Umbilical cord (tissue), 2 donors: Measurements from ENCODE around the gene NDOR1. TPM values are rescaled to one million over a fixed set of nuclear protein-coding genes. Genes with fewer than 3 reads are reported as not detected.
"Not testable (repeated sequence)": the region's sequence is repeated elsewhere in the genome, so short reads cannot be mapped to it uniquely, and the experiment has no call there.

ENCODE experiments used
- DNase-seq: peaks from one replicate; pipeline ENCODE4 v3.0.0-alpha.2; 2015; ENCODE audit warnings: low spot score
- total RNA-seq: library from RNA; depleted of rRNA; stranded (reverse); fragments of >200 nt; gene quantifications from one replicate; pipeline ENCODE4 v1.2.3, GENCODE V29; 2014; ENCODE audit warnings: low replicate concordance; ENCODE audit not compliant: insufficient read depth

NDOR1 gene
- total RNA-seq, 1 donor from 2014 or later, result 0.72 TPM

GRCh38 chr9:137262173-137262908 is 56.8 kb downstream of the NDOR1 start:
- not testable (repeated sequence) for DNase-seq

- DNase-seq, result no peak
Measured at GRCh38 chr9:137262909-137263285, 57.4 kb downstream of the NDOR1 start.

GRCh38 chr9:137263506-137263905 is 58.0 kb downstream of the NDOR1 start:
- DNase-seq, result no peak

GRCh38 chr9:137264067-137264466 is 58.6 kb downstream of the NDOR1 start:
- no peak for DNase-seq

GRCh38 chr9:137265496-137266161 is 60.1 kb downstream of the NDOR1 start:
- DNase-seq, result no peak

GRCh38 chr9:137266162-137266527 is 60.6 kb downstream of the NDOR1 start:
- DNase-seq, result no peak

Other genes starting within 250 kb of the NDOR1 start
- gene PTGDS, start 228.2 kb upstream of the NDOR1 start, total RNA-seq, result 49.6 TPM
- gene LCNL1, start 222.7 kb upstream of the NDOR1 start, total RNA-seq, result 0.72 TPM
- 10.6 TPM for gene PAXX, start 213.3 kb upstream of the NDOR1 start, total RNA-seq
- 24.3 TPM for gene CLIC3, start 209.1 kb upstream of the NDOR1 start, total RNA-seq
- gene ABCA2, start 177.5 kb upstream of the NDOR1 start, total RNA-seq, result 20.2 TPM
- 0.96 TPM for gene FUT7, start 173.6 kb upstream of the NDOR1 start, total RNA-seq
- gene NPDC1, start 159.5 kb upstream of the NDOR1 start, total RNA-seq, result 6.5 TPM
- not detected for gene ENTPD2, start 151.6 kb upstream of the NDOR1 start, total RNA-seq
- gene SAPCD2, start 135.1 kb upstream of the NDOR1 start, total RNA-seq, result 2.6 TPM
- gene UAP1L1, start 128.2 kb upstream of the NDOR1 start, total RNA-seq, result 8.2 TPM
- 41.4 TPM for gene MAN1B1, start 118.7 kb upstream of the NDOR1 start, total RNA-seq
- gene DPP7, start 91.0 kb upstream of the NDOR1 start, total RNA-seq, result 67.9 TPM
- 5.1 TPM for gene GRIN1, start 66.5 kb upstream of the NDOR1 start, total RNA-seq
- not detected for gene LRRC26, start 35.6 kb upstream of the NDOR1 start, total RNA-seq
- not detected for gene TMEM210, start 33.6 kb upstream of the NDOR1 start, total RNA-seq
- gene ANAPC2, start 17.1 kb upstream of the NDOR1 start, total RNA-seq, result 18.3 TPM
- 30.8 TPM for gene SSNA1, start 17.0 kb upstream of the NDOR1 start, total RNA-seq
- gene TPRN, start 5.0 kb upstream of the NDOR1 start, total RNA-seq, result 2.2 TPM
- gene TMEM203, start 52 bp upstream of the NDOR1 start, total RNA-seq, result 33.0 TPM
- not detected for gene RNF208, start 16.5 kb downstream of the NDOR1 start, total RNA-seq
- 0.96 TPM for gene CYSRT1, start 19.5 kb downstream of the NDOR1 start, total RNA-seq
- gene RNF224, start 21.8 kb downstream of the NDOR1 start, total RNA-seq, result not detected
- gene SLC34A3, start 25.2 kb downstream of the NDOR1 start, total RNA-seq, result not detected
- gene TUBB4B, start 35.6 kb downstream of the NDOR1 start, total RNA-seq, result 48.9 TPM
- 1.9 TPM for gene STPG3, start 45.6 kb downstream of the NDOR1 start, total RNA-seq
- 18.8 TPM for gene NELFB, start 49.6 kb downstream of the NDOR1 start, total RNA-seq
- gene TOR4A, start 72.0 kb downstream of the NDOR1 start, total RNA-seq, result 4.3 TPM
- 1.9 TPM for gene NRARP, start 96.6 kb downstream of the NDOR1 start, total RNA-seq
- 12.0 TPM for gene EXD3, start 217.5 kb downstream of the NDOR1 start, total RNA-seq
- not detected for gene NOXA1, start 217.7 kb downstream of the NDOR1 start, total RNA-seq
- gene ENTPD8, start 235.7 kb downstream of the NDOR1 start, total RNA-seq, result not detected